PC-3 (cell line): ENCODE data around the gene AK1. TPM values are rescaled to one million over a fixed set of nuclear protein-coding genes. Genes with fewer than 3 reads are reported as not detected.

ENCODE experiments used
- ATAC-seq: fragments of 200-7000 bp; cut with Tn5 transposase; 2 replicates; pipeline ENCODE4 v1.9.1; 2020; ENCODE audit warnings: mild to moderate bottlenecking, moderate library complexity
- BruUV-seq: library from RNA; stranded (reverse); fragments of 400-500 nt; replicated peaks from 2 replicates; lab custom pipeline; 2021; lab: Mats Ljungman, UMichigan
- CTCF ChIA-PET: fragments of 300-600 bp; sonication (Branson Sonifier 250); formaldehyde crosslinking; loops from one replicate; lab custom pipeline; 2022; ENCODE audit warnings: antibody characterized with exemption; lab: Charles Lee
- POLR2A ChIA-PET: fragments of 300-600 bp; sonication (Branson Sonifier 250); formaldehyde crosslinking; loops from one replicate; lab custom pipeline; 2022; ENCODE audit warnings: antibody characterized with exemption; ENCODE audit not compliant: unreplicated experiment; lab: Charles Lee
- DNase-seq: peaks from one replicate; pipeline ENCODE4 v3.0.0-alpha.2; 2015
- H2AFZ ChIP-seq: fragments of 300-600 bp; sonication (generic); 2 replicates; pipeline ENCODE4 v1.6.0; 2016; ENCODE audit warnings: antibody characterized with exemption, low read length
- H3F3A ChIP-seq: fragments of 300-600 bp; sonication (generic); one replicate; pipeline ENCODE4 v1.6.0; 2017; ENCODE audit warnings: antibody characterized with exemption, low read length, control low read depth, mild to moderate bottlenecking; ENCODE audit not compliant: unreplicated experiment
- H3K27ac ChIP-seq: fragments of 300-600 bp; sonication (generic); 2 replicates; pipeline ENCODE4 v1.5.1; 2016; ENCODE audit warnings: mild to moderate bottlenecking, low read length
- H3K27me3 ChIP-seq: fragments of 300-600 bp; sonication (generic); 2 replicates; pipeline ENCODE4 v1.6.1; 2016; ENCODE audit warnings: low read length, mixed read lengths
- H3K36me3 ChIP-seq: fragments of 300-600 bp; sonication (generic); 2 replicates; pipeline ENCODE4 v1.6.1; 2016; ENCODE audit warnings: low read depth, mixed run types, low read length, mixed read lengths
- H3K4me1 ChIP-seq: fragments of 300-600 bp; sonication (generic); 2 replicates; pipeline ENCODE4 v1.5.1; 2016; ENCODE audit warnings: low read length; ENCODE audit not compliant: insufficient read depth
- H3K4me2 ChIP-seq: fragments of 300-600 bp; sonication (generic); 2 replicates; pipeline ENCODE4 v1.6.0; 2016; ENCODE audit warnings: low read length
- H3K4me3 ChIP-seq: fragments of 300-600 bp; sonication (generic); 2 replicates; pipeline ENCODE4 v1.5.1; 2016; ENCODE audit warnings: mild to moderate bottlenecking, low read length, mixed read lengths
- H3K79me2 ChIP-seq: fragments of 300-600 bp; sonication (generic); 2 replicates; pipeline ENCODE4 v1.6.1; 2017; ENCODE audit warnings: low read length, mixed read lengths
- H3K9ac ChIP-seq: fragments of 300-600 bp; sonication (generic); 2 replicates; pipeline ENCODE4 v1.6.0; 2016; ENCODE audit warnings: mild to moderate bottlenecking, low read length
- H3K9me2 ChIP-seq: fragments of 300-600 bp; sonication (generic); replicated peaks from 2 replicates; pipeline ENCODE4 v1.6.1; 2016; ENCODE audit warnings: mixed run types, low read length, mixed read lengths
- H3K9me3 ChIP-seq: fragments of 300-600 bp; sonication (generic); 2 replicates; pipeline ENCODE4 v1.6.1; 2016; ENCODE audit warnings: low read length, mixed read lengths
- H4K20me1 ChIP-seq: fragments of 300-600 bp; sonication (generic); 2 replicates; pipeline ENCODE4 v1.6.1; 2016; ENCODE audit warnings: low read length, mixed read lengths
- CTCF ChIP-seq: fragments of 300-600 bp; sonication (generic); conservative IDR thresholded peaks from 2 replicates; pipeline ENCODE4 v1.5.1; 2017; ENCODE audit warnings: antibody characterized with exemption, low read depth, mild to moderate bottlenecking, low read length
- EZH2 ChIP-seq: fragments of 300-600 bp; sonication (generic); IDR thresholded peaks from one replicate; pipeline ENCODE4 v1.6.1; 2017; ENCODE audit warnings: antibody characterized with exemption, mild to moderate bottlenecking, low read length; ENCODE audit not compliant: unreplicated experiment
- EZH2phosphoT487 ChIP-seq: fragments of 300-600 bp; sonication (generic); IDR thresholded peaks from 2 replicates; pipeline ENCODE4 v1.6.1; 2018; ENCODE audit warnings: mild to moderate bottlenecking, antibody characterized with exemption, low read length, borderline replicate concordance
- intact Hi-C: fragments of 100-400 bp; cut with micrococcal nuclease; formaldehyde crosslinking; loops from 2 replicates; pipeline ENCODE4 v1.9.0; 2023
- total RNA-seq: library from RNA; depleted of rRNA; stranded (reverse); fragments of >200 nt; gene quantifications from 2 replicates; pipeline ENCODE4 v1.2.3, GENCODE V29; 2014

The AK1 gene
- total RNA-seq, 1 experiment from 2014 or later = 79.1 TPM

GRCh38 chr9:127880143-127880542 lies 2.7 kb upstream of the AK1 start:
- Histone ChIP-seq H3K9me3 (no peaks in the 10 kb centered on the region), H3K79me2 (peaks cover 16% of the 10 kb centered on the region), H3K4me2 (no peak overlapping the region), H3F3A (no peaks in the 10 kb centered on the region), H3K4me1 (peaks cover 5% of the 10 kb centered on the region), H3K27me3 (no peaks in the 10 kb centered on the region), H3K36me3 (no peaks in the 10 kb centered on the region), H2AFZ (no peak overlapping the region), H3K9ac (no peak overlapping the region), H3K4me3 (no peak overlapping the region), H3K9me2 (no peaks in the 10 kb centered on the region), H4K20me1 (no peaks in the 10 kb centered on the region), H3K27ac (no peak overlapping the region)
- TF ChIP-seq CTCF = no peak
- no peak for TF ChIP-seq EZH2phosphoT487
- no peak for TF ChIP-seq EZH2
- intact Hi-C loops = no loop called here
- POLR2A ChIA-PET = no interaction called here
- DNase-seq (no peak), ATAC-seq (no peak)
- CTCF ChIA-PET = no interaction called here
- BruUV-seq = no TSS peak

DNA sequence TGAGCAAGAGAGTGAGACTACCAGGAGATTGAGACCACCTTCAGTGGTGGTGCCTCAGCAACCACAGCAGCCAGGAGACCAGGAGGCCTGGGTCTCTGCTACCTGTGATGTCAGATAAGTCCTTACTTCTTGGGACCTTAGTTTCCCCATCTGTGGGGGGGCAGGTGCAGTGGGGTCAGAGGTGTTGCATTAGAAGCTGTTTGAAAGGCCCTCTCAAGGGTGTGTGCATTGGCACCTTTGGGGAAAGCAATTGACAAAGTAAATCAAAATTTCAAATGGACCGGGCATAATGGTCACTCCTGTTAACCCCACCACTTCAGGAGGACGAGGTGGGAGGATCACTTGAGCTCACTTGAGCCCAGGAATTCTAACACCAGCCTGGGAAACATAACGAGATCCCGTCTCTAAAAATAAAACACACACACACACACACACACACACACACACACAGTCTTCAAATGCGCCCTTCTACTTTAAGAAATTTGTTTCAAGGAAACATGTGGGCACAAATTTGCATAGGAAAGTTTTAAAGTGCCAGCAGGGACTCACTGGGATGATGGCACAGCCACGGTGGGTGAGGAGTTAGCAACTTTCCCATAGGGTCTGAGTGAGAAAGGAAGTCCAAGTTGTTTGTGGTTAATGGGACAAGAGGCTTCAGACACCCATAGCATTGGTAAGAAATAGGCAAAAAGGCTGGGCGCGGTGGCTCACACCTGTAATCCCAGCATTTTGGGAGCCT lies 1.3 kb upstream of the AK1 start:
- no peaks in the 10 kb centered on the region for H3K36me3 ChIP-seq
- DNase-seq = no peak
- CTCF ChIA-PET = no interaction called here
- no peak overlapping the region for H3K4me2 ChIP-seq
- H2AFZ ChIP-seq = no peak overlapping the region
- POLR2A ChIA-PET = no interaction called here
- intact Hi-C loops = loop anchor here (5.0 kb wide), 1 partner anchor 38 kb away; the partner anchor contains the start of gene ST6GALNAC4
- H3K9ac ChIP-seq = no peak overlapping the region
- no peaks in the 10 kb centered on the region for H4K20me1 ChIP-seq
- H3F3A ChIP-seq = no peaks in the 10 kb centered on the region
- H3K9me3 ChIP-seq = no peaks in the 10 kb centered on the region
- H3K4me1 ChIP-seq = peaks cover 17% of the 10 kb centered on the region
- BruUV-seq = no TSS peak
- TF ChIP-seq EZH2 = no peak
- no peak for TF ChIP-seq CTCF
- TF ChIP-seq EZH2phosphoT487 = no peak
- ATAC-seq = no peak
- no peak overlapping the region for H3K4me3 ChIP-seq
- H3K9me2 ChIP-seq = no peaks in the 10 kb centered on the region
- peaks cover 16% of the 10 kb centered on the region for H3K79me2 ChIP-seq
- H3K27me3 ChIP-seq = no peaks in the 10 kb centered on the region
- no peak overlapping the region for H3K27ac ChIP-seq

GRCh38 chr9:127878001-127878651 lies 651 bp upstream of the AK1 start:
- ChIA-PET CTCF (no interaction called here), POLR2A (no interaction called here)
- peak overlapping the region; percentile 77 for H3K4me3 ChIP-seq
- H3K79me2 ChIP-seq = peaks cover 16% of the 10 kb centered on the region
- H3K9ac ChIP-seq = peak overlapping the region; percentile 71
- no peaks in the 10 kb centered on the region for H4K20me1 ChIP-seq
- H3K9me3 ChIP-seq = no peaks in the 10 kb centered on the region
- ATAC-seq (no peak), DNase-seq (no peak)
- TF ChIP-seq EZH2 (no peak), EZH2phosphoT487 (no peak), CTCF (no peak)
- H3K36me3 ChIP-seq = no peaks in the 10 kb centered on the region
- peaks cover 17% of the 10 kb centered on the region for H3K4me1 ChIP-seq
- BruUV-seq = no TSS peak
- intact Hi-C loops = loop anchor here (5.0 kb wide), 1 partner anchor 39 kb away; the partner anchor contains the start of gene ST6GALNAC4
- peak overlapping the region; percentile 94 for H3K4me2 ChIP-seq
- no peak overlapping the region for H3K27ac ChIP-seq
- peak overlapping the region; percentile 90 for H2AFZ ChIP-seq
- no peaks in the 10 kb centered on the region for H3K9me2 ChIP-seq
- H3F3A ChIP-seq = no peaks in the 10 kb centered on the region
- no peaks in the 10 kb centered on the region for H3K27me3 ChIP-seq
